GM21737 (cell line): ENCODE results near the gene ELN.
"Not testable (repeated sequence)": the region's sequence is repeated elsewhere in the genome, so short reads cannot be mapped to it uniquely, and the experiment has no call there.

Source experiments
- ATAC-seq: cut with Tn5 transposase; IDR thresholded peaks from one replicate; pipeline ENCODE4 v1.9.1; 2021; ENCODE audit warnings: mild to moderate bottlenecking, moderate library complexity; ENCODE audit not compliant: unreplicated experiment

The ELN gene

DNA sequence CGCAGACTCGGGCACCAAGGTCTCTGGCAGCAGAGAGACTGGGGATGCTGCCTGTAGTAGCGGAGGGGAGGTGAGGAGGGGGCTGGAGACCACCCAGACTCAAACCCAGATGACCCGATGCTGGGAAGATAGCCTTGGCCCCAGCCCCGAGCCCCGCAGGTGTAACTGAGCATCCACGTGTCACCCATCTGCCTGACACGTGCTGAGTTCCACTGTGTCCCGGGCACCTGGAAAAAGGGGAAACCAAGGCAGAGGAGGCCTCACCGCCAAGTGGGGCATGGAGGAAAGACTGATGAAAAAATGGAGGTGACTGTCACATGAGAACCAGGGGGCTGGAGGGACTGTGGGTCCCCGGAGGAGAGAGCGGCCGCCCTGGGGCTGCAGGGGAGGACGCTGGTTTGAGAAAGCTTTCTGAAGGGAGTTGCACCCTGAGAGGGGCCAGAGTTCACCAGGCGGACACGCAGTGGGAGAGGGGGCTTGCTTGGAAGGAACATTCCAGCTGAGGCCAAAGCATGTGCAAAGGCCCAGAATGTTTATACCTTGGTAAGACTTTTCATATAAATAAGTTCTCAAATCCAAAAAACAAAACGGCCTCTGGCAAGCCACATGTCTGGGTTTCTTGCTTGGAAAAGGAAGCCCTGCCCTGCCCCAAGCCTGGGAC lies 27.4 kb upstream of the ELN start:
- ATAC-seq: no peak

DNA sequence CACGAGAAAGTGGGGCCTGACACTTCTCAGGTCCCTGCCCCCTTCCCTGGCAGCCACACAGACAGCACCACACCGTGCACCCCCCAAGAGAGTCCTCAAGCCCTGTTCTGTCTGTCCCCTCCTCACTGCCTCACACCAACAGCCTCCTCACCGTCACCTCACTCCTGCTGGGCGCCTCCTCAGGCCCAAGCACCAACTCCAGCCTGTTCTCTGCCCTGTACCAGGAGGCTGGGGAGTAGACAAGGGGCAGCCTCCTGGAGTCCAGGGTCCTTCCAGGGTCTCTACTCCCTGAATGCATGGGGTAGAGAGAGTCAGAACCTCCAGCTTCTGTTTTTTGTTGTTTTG lies 26.9 kb upstream of the ELN start:
- ATAC-seq: no peak

DNA sequence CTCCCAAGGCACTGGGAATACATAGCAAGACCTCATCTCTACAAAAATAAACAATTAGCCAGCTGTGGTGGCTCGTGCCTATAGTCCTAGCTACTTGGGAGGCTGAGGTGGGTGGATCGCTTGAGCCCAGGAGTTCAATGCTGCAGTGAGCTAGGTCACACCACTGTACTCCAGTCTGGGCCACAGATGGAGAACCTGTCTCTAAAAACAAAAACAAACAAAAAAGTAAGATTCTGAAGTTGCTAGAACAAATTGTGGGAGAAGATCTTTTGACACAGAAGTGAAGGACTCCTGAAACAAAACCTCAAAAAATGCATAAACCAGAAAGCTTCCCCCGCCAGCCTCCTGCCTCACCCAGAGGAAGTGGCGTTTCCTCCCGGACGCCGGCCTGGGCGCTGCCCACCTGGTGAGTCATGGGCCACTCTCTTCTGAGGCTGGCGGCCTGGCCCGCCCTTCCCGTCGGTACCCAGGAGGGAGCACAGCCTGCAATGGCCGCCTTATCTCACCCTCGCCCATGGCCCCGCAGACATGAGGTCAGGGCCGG lies 25.4 kb upstream of the ELN start:
- no peak for ATAC-seq

DNA sequence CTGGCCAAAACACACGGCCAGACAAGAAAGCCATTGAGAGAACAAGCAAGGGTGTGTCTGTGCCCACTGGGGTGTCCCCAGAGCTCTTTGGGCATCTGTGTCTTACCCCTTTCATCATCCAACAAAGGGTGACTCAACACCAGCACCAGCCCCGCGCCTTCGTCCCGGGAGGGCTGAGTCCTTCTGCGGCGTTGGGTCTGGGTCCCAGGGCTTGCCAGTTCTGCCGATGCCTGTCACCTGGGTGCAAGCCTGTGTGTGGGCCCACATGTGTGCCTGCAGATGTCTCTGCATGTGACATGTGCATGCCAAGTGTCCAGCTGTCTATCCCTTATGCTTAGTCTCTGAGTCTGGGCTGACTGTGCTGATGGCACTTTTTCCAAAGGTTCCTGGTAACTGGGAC lies 24.4 kb upstream of the ELN start:
- ATAC-seq: no peak

DNA sequence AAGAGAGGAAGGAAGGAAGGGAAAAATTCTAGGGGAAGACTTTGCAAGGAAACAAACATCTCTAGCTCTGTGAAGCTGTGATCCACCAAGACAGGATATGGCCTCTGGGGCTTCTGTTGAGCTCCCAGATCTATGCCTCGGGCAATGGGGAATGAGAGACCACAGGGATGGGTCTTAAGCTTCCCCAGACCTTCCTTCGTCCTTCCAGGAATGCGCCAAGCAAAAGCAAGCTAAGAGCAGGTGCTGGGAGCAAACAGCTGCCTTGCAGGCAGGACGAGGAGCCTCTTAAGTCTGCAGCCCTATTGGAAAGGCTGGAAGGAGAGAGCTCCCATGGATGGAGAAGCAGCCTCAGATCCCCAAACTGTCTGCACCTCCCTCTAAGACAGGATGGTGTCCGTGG lies 21.9 kb upstream of the ELN start:
- ATAC-seq: no peak

DNA sequence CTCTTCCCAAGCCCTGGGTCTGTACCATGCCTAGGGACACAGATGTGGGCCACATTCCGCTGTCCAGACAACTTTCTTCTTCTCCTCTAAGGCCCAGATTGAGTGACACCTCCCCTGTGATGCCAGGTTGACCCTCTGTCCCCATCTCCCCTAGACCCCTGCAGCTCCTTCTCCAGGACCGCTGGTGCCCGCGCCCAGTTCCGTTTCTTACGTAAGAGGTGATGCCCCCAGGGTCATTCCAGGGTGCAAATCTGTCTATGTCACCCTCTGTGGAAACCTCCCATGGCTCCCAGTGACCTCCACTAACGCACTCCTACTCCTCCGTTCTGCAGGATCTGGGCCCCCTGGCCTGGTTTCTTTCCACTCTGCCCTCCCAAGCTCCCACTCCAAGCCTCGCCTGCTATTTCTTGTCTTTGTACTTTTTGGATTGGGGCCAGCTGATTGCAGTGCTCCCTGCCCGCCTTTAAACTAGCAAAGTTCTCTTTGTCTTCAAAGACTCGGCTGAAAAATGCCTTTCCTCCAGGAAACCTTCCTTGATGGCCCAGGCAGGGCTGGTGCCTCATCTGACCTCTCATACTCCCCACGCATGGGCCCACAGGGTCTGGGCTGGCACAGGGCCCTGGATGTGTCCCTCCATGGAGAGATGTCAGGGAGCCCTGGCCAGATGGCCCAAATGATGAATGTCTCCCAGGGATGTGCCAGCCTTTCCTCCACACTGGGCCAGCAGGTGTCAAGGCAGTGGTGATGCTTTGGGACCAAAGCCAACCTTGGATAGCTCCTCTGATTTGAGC lies 21.3 kb upstream of the ELN start:
- ATAC-seq: no peak

DNA sequence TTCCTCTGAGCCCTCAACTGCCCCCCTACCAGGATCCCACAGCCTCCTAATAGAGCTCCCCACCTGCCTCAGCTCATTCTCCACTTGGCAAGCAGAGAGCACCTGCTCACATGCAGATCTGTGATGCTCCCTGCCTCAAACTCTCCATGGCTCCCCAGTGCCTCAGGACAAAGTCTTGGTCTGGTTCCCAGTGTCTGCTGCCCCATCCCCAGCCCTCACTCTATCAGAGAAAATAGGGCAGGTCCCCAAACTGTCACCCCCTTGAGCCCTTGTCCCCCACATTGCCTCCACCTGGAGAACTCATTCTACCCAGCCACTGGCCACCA lies 20.8 kb upstream of the ELN start:
- ATAC-seq: no peak

DNA sequence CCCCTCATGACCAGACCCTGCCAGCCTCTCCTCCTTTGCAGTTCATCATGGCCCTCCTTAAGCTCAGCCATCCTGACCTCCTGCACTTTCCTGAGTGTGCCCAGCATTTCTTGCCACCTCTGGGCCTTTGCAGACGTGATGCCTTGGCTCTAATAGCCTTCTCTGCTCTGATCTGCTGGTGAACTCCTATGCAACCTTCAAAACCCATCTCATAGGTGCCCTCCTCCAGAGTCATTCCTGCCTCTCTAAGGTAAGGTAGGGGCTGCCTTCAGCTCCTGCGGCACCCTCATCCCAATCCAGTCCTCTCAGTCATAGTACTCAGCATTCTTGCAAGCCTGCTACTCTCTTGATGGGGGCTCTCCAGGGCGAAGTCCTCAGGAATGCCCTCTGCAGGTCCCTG lies 19.3 kb upstream of the ELN start:
- ATAC-seq: no peak

DNA sequence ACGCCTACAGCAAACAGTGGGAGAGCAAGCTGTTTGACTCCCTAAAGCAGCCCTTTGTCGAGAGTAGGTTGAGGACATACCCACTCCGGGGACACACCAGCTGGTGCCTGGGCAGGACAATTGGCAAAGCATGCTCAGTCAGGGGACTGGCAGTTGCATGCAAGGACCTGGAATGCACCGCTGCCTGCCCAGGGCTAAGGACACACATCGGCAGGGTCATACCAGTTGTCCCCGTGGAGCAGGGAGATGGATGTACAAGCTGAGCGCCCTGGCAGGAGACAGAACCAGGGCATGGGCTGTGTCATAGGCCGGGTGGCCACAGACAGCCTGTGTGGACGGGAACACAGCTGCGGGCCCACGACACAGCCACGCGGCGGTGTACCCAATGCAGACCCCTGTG lies 18.3 kb upstream of the ELN start:
- ATAC-seq: no peak

DNA sequence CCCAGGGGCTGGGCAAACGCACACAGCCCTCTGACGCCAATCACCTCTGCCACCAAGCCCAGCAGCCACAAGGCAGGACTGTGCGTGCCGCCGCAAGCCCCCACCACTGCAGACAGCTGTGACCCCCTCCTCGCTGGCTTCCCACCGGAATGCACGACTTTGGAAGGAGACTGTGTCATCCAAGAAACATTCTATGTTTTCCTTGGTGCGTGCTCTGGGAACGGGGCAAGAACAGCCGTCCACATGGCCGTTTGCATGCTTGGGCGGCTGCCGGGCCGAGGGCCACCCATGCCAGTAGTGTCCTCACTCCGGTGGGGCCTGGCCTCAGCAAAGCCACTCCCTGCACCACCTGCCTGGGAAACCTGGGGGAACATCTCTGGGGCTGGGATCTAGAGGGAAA lies 17.6 kb upstream of the ELN start:
- ATAC-seq: no peak

DNA sequence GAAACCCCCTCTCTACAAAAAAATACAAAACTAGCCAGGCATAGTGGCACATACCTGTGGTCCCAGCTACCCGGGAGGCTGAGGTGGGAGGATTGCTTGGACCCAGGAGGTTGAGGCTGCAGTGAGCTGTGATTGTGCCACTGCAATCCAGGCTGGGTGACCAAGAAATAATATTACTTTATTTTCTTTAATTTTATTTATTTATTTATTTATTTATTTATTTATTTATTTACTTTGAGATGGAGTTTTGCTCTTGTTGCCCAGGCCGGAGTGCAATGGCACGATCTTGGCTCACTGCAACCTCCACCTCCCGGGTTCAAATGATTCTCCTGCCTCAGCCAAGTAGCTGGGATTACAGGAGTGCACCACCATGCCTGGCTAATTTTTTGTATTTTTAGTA lies 16.6 kb upstream of the ELN start:
- not testable (repeated sequence) for ATAC-seq

DNA sequence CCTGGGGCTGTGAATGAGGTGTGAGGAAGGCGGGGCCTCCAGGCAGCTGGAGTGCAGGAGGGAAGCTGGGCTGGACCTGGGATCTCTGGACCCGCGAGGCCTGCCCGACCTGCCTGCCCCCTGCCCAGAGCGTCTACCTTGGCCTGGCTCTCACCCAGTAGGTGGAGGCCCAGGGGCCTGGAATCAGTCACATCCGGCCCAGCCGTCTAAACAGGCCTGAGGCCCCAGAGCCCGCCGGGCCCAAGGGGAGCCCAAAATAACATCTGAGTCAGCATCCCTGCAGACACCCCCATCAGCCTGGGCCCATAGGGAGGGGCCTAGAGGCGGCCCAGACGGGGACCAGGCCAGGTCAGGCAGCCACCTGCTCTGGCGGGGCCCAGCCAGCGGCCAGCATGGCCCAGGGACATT lies 15.1 kb upstream of the ELN start:
- ATAC-seq: peak; percentile 94

DNA sequence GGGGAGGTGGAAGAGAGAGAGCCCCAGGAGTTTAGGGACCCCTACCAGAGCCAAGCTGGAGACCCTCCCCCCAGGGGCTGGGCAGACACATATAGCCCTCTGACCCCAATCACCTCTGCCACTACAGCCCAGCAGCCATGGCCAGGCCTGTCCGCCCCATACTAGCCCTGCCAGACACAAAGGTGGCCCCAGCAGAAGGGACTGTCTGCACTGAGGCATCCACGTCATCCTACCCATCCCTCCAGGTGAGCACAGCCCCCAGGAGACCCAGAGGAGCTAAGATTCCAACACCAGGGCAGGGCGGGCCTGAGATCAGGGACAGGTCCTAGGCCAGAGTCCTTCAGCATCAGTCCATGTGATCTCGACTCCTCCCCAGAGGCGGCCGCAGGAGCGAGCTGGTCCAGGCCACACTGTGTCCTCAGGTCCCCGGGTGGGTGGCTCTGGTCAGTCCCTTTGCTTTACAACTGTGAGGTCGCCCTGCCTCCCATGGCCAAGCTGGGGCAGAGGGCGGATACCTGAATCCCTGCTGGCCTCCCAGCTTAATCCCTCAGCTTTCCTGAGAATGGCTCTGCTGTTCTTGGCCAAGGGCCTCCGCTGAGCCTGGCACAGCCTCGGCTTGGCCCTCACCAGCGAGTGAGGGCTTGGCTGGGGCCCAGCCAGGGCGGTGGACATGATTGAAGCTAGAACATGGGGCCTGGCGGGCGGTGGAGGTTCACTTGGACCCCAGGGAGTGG lies 14.3 kb upstream of the ELN start:
- ATAC-seq: no peak

DNA sequence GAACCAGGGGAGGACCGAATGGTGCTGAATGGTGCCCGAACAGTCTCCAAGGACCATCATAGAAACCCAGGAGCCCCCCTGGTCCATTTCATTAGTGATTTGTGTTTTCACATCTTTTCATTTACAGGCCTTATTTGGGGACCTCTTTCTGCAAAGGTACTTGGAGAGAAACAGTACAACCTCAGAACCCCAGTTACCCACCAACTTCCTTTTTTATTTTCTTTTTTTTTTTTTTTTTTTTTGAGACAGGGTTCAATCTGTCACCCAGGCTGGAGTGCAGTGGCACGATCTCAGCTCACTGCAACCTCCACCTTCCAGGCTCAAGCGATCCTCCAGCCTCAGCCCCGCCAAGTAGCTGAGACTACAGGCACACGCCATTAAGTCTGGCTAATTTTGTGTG lies 13.0 kb upstream of the ELN start:
- no peak for ATAC-seq

DNA sequence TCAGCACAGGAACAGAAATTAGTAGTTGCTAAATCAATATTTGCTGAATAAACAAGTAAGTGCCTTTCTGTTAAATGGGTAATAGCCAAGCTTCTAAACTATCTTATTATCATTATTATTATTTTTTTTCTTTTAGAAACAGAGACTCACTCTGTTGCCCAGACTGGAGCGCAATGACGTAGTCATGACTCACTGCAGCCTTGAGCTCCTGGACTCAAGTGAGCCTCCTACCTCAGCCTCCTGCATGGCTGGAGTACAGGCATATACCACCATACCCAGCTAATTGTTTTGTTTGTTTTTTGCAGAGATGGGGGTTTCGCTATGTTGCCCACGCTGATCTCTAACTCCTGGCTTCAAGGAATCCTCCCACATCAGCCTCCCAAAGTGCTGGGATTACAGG lies 12.3 kb upstream of the ELN start:
- no peak for ATAC-seq

DNA sequence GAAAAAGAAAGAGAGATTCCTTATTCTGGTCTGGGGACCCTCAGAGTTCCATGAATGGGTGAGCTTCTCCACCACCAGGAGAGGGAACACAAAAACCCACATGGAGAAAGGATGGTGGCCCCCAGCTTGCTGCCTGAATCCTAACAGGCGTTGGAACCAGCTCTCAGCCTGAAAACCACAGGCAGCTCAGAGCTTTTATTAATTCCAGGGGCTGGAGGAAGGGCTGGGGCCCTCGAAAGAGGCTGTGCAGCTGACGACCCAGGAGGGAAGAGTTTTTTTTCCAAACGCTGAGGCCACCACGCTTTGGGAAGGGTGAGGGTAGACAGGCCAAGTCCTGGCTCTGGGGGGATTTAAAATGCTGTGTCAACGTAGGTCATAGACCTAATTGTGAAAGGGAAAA lies 10.8 kb upstream of the ELN start:
- no peak for ATAC-seq

DNA sequence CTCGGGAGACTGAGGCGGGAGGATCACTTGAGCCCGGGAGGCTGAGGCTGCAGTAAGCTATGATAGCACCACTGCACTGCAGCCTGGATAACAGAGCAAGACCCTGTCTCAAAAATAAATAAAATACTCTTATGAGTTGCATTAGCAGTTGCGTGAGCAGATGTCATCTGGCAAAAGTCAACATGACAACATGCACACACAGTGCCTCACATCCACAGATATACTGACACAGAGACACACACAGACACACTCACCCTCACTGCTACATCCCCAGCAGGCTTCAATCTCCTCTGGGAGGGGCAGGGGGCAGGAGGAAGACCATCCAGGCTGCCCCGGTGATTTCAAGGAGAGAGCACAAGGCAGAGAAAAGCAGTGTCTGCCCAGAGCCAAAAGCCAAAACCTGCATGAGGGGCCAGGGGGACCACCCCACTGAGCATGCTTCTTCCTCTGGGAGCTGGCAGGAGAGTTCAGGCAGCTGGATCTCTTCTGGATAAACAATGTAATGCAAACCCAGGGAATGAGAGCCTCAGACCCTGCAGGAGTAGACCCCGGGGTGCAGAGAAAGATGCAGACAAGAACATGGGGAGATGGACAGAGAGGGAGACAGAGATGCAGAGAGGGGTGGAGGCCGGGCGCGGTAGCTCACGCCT lies 9.6 kb upstream of the ELN start:
- ATAC-seq: no peak

DNA sequence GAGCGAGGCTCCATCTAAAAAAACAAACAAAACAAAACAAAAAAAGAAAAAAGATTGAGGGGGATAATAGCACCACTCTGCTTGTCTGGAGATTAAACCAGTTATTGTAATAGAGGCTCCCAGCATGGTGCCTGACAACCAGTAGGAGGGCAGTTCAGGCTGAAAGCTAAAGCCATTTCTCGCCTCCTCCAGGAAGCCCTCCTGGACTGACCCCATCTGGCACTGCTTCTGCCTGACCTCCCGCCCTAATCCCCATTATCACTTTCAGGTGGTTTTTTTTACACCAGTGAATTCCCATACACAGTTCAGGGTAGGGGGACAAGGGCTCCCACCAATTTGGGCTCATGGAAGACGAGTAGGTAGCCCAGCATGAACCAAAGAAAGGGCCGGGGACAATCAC lies 8.8 kb upstream of the ELN start:
- ATAC-seq: no peak

DNA sequence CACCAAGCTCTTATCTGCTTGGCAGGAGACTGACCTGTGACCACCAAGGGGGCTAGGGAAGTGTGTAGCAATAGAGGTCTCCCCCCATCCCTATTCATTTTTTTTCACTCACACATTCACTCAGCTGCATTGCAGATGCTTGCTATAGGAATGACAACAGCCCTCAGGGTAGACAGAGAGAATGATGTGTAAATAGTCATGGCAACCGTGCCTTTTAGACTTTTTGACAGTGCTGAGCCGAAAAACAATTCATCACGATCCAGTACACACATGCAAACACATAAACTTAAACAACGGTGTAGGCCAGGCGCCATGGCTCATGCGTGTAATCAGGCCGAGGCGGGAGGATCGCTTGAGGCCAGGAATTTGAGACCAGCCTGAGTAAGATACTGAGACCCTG lies 7.6 kb upstream of the ELN start:
- ATAC-seq: no peak

DNA sequence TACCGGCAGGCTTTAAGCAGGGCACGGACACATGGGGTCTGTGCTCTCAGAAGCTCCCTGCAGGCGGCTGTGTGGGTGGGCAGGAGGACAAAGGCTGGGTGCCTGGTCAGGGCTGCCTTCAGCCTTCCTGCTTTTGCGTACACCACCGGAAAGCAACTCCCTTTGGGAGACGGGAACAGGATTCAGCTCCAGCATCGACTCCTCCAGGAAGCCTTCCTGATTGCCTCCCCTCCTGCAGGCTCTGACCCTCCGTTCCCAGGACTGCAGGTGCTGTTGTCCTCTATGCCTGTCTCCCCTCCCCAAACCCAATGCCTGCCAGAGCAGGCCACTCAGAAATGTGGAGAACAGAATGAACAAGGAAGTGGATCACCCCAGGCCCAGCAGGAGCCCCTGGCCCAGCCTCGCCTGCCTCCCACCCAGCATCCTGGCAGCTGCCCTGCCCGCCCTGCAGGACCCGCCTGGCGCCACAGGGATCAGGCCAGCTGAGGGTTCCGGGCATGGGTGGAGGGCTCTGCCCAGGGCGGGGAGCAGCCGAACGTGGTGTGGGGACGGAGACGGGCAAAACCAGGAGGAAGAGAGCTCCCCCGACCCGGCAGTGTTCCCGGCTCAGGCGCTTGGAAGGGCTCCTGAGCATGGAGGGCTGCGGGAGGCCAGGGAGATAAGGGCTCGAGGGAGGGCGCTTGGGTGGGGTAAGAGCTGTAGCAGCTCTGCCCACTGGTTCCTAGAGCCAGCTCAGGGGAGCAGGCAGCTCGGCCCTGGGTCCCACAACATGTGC lies 6.2 kb upstream of the ELN start:
- no peak for ATAC-seq

DNA sequence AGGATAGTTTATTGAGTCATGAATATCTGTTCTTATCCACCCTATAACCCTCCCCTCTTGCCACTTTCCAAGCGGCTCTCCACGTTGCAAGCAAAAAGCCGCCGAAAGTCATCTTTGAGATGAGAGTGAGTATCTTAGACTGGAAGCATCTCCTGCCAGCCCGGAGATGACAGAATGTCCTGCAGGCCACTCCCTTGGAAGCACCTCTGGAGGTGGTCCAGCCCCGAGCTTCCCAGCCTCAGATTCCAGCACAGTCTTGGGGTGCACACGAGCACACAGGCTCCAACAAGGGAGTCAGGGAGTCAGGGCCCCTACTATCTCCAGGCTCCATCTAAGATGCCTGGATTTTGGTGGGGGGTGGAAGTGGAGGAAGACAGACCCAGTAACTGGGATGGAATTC lies 5.5 kb upstream of the ELN start:
- ATAC-seq: no peak
